ENCODE results near the gene IMPDH2.

Gene IMPDH2

DNA sequence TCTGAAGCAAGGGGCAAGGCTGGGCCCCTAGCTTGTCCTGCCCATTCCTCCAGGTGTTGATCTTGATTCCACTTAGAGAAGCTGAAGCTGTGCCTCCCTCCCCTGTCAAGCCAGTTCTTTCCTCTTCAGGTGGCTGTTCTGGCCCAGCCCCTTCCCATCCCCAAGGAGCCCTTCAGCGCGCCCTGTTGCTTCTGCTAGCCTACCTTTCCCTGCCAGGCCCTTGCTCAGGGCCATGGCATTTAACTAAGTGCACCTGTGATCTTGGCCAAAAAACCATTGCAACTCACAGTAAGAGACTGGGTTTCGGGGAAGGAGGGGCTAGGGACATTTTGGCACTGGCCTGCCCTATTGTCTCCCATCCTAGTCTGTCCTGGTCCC lies 23.9 kb downstream of the IMPDH2 start:
- no peak for DNase-seq

DNA sequence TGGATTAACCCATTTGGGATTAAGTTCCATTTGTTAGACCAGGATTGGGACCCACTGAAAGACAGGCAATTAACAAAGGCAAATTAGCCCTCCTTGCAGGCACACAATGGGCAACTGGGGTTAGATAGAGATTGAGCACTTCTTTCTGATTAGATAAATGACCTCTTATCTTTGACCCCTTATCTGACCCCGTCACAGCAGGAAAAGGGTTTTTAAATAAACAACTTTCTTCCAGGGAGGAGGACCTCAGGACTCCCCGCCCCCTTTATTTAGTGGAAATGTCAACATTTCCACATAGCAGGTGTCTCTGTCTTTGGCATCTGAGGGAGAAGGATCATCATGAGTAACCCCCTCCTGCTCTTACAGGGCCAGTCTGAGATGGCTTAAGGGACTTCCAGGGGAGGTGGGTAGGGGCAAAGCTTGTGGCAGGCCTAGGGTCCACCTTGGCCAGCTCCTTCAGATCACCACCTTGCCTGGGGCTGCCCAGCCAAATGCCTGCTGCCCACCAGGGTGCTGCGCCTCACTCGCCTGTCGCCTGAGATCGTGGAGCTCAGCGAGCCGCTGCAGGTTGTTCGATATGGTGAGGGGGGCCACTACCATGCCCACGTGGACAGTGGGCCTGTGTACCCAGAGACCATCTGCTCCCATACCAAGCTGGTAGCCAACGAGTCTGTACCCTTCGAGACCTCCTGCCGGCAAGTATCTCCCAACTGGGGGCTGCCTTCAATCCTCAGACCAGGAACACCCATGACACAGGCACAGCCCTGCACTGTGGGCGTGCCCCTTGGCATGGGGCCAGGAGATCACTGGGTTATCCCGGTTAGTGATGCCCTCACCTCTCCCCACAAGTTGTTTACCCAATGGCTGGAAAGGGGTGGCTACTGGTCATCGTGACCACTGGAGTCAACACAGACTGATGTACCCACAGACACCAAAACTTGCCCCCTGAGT lies 24.6 kb downstream of the IMPDH2 start:
- DNase-seq = no peak

DNA sequence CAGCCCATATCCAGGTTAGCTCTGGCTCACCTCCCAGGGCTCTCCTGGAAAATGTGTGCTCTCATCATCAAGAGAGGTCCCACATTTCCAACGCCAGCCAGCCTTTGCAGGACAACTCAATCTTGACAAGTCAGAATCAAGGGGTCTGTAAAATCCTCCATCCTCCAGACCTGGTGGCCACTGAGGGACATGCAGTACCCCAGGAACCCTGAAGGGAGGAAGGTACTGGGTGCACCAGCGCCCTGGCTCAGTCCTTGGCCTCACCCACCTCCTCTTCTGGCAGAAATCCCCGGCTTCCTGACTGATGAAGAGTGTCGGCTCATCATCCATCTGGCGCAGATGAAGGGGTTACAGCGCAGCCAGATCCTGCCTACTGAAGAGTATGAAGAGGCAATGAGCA lies 28.0 kb downstream of the IMPDH2 start:
- no peak for DNase-seq

DNA sequence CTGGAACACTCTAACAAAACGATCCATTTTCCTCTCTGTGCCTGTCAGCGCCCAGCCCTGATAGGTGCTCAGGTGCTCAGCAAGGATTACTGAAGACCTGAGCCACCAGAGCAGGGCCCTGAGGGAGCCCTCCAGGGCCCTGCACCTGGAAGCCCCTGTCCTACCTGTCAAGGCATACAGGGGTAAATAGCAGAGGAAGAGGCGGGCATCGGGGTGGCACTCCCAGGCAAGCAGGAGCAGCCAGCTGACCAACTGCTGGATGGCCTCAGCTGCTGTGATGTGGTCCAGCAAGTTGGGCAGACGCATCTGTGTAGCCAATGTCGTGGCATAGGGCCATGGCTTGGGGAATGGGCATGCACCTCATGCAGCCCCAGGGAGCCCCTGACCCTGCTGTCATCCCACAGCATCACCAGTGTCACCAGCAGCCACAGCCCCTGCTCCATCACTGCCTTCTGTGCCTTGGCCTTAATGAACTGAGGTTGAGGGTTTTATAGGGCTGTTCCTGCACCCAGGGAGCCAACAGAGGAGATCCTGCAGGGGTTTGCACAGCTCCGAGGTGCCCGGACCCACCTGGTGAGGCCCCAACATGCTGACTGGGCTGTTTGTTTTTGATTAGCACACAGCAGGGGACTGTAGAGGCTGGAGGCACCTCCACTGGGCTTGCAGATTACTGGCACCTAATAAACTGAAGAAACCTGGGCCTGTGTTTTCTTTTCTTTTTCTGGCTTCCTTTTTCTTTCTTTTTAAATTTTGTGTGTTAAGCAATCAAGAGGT lies 29.9 kb downstream of the IMPDH2 start:
- no peak for DNase-seq

DNA sequence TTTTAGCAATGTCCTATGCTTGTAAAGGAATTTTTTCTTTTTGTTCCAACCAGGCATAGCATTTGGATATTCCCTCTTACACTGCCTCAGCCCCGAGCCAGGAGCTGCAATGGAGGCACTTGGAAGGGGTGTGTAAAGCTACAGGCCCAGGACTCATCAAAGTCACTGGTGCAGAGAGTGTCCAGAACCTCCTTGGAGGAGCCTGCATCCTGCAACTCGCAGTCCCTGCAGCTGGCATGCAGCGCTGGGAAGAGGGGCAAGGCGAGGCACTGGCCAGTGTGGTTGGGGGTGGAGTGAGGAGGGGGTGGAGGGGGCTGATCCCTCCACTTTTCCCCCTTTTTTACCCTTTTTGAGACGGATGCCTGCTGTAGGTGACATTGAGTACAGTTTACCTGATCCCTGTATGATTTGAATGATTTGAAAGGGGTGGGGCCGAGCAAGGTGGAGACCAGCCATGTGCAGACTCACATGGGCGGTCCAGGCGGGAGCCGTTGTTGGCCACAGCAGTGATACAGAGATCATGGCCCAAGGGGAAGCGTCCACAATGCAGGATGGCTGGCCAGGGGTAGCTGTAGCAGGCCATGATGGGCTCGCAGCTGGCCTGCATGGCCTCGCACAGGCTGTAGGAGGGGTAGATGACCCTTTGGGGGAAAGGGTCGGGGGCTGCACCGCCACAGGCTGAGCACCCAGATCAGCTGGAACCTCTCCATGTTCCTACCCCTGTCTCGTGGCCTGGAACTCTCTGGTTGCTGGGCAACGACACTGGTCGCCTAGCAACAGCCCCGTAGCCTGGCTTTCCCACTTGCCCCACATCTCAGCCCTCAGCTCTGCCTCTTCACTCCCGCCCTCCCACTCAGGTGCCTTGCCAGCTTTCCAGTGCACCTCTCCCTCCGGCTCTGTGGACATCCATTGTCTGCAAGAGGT lies 31.2 kb downstream of the IMPDH2 start:
- no peak for DNase-seq

DNA sequence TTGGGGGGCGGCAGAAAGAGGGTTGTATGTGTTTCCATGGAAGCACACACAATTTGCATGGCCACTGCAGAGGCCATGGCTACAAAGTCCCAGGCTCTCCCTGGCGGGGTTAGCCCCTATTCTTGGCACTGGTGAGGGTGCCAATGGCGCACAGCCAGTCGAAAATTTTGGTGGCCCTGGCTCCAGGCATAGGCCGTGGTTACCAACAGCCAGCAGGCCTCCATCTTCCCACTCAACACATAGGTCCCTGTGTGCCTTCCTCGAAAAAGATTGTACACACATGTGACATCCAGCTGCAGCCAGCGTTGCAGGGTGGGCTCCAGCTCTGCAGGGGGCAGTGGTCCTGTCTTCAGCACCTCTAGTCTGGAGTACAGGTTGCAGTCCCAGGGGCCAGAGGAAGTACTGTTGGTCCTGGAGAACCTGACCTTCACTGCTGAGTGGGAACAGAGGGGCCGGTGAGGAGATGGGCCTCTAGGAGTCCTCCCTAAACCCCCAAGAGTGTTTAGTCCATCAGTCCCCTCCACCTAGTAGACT lies 32.0 kb downstream of the IMPDH2 start:
- no peak for DNase-seq

DNA sequence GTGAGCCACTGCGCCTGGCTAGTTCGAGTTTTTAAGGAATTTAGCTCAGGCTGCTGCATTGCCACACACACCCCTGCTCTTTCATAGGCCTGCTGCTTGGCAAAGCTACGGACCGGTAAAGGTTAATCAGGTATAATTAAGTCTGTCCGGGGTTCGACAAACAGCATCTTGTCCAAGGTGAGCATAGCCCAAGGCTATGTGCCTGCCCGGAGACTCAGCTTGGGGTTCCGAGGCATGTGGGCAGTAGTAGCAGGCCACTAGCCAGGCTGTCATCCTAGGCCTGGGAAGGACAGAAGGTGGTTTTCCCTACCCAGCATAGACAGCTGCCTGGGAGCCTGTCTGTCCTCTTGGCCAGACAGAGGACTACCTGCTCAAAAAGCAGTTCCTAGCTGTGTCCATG lies 32.6 kb downstream of the IMPDH2 start:
- DNase-seq = no peak

DNA sequence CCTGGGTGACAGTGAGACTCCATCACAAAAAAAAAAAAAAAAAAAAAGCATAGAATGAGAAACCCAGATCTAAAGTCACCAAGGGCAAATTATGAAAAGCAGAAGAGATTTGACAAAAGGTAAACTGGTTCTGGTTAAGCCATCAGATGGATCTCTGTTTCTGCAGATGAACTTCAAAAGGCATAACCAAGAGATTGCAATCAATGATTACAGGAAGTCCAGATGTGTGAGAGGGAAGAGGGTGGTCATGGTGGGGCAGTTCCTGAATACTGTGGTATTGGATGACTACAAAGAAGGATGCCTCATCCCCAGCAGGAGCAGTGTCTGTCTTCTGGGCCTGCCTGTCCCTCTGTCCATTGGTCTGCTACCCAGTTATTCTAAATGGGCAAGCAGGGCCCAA lies 35.4 kb downstream of the IMPDH2 start:
- peak; percentile 7 for DNase-seq

DNA sequence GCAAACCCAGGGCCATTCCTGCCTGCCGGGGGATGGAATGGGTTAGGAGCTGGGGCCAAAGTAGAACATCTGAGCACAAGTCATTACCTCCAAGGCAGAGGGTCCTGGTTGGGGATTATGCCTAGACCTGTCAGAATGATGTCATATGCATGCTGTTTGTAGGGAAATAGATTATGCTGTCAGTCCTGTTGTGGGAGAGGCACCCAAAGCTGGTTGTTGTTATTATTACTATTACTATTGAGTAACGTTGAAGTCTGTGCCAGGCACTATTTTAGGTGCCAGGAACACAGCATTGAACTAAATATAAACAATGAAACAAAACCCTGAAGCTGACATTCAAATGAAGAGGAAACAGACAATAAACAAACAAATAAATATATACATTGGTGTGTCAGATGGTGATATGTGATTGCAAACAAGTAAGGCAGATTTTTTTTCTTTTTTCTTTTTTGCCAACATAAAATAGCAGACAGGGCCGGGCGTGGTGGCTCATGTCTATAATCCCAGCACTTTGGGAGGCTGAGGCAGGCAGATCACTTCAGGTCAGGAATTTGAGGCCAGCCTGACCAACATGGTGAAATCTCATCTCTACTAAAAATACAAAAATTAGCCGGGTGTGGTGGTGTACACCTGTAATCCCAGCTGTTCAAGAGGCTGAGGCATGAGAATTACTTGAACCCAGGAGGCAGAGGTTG lies 37.2 kb downstream of the IMPDH2 start:
- no peak for DNase-seq

DNA sequence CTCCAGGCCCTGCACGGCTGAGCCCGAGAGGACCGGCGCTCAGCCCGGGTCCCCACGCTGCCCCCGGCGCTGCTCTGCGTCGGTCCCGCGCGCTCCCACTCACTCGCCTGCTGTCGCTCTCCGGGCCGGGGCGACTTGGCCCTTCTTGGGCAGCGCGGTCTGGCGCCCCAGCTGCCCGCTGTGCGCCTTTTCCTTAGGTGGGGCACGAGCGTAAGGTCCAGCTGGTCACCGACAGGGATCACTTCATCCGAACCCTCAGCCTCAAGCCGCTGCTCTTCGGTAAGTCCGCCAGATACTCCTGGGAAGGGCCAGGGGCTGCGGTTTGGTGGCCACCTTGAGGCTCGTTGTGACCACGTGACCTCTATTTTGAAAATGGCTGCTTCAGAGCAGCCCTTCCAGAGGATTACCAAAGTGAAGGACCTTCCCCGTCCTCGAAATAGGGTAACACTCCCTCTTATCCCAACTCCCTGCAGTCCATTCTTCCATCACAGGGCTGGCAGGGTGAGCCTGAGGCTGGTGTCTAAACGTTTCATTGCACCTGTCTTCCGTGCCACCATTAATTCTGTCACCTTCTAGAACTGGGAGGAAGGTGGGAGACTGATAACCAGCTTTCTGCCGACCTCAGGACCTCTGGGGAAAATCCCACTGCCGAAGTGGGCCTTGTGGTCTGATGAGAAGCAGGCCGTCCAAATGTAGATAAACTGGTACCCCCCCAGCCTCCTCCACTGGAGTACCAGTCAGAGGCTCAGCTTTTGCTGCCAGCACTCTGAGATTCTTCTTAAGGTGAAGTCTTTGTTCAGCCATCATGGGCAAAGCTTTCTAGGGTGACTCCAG lies 38.3 kb downstream of the IMPDH2 start:
- no peak for DNase-seq

DNA sequence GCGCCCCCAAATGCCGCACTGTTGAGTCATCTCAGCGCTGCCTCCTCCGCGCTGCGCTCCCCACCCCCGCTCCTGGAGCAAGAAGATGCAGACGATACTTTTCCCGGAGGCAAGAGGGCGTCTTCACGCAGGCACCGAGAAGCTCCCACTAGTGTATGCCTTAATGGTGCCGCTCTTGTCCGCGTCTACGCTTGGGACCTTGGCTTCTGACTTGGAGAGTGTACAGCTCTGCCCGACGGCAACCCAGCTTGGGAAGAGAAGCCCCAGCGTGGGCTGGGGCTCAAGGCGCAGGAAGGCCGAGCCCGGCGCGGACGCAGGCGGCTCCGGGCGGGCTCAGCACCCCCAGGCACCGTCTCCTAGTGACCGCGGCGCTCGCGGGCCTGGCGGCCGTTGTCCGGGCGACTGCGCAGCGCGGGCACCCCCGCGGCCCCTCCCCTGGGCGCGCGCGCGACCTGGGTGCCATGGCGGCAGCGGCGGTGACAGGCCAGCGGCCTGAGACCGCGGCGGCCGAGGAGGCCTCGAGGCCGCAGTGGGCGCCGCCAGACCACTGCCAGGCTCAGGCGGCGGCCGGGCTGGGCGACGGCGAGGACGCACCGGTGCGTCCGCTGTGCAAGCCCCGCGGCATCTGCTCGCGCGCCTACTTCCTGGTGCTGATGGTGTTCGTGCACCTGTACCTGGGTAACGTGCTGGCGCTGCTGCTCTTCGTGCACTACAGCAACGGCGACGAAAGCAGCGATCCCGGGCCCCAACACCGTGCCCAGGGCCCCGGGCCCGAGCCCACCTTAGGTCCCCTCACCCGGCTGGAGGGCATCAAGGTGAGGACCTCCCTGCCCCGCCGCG lies 39.2 kb downstream of the IMPDH2 start, which contains the start of gene P4HTM:
Gene P4HTM (plus strand): TSS at position 446 of the 840 bp plus-strand sequence. CDS start 16 bp downstream, at position 462.
- DNase-seq = peak; percentile 65

DNA sequence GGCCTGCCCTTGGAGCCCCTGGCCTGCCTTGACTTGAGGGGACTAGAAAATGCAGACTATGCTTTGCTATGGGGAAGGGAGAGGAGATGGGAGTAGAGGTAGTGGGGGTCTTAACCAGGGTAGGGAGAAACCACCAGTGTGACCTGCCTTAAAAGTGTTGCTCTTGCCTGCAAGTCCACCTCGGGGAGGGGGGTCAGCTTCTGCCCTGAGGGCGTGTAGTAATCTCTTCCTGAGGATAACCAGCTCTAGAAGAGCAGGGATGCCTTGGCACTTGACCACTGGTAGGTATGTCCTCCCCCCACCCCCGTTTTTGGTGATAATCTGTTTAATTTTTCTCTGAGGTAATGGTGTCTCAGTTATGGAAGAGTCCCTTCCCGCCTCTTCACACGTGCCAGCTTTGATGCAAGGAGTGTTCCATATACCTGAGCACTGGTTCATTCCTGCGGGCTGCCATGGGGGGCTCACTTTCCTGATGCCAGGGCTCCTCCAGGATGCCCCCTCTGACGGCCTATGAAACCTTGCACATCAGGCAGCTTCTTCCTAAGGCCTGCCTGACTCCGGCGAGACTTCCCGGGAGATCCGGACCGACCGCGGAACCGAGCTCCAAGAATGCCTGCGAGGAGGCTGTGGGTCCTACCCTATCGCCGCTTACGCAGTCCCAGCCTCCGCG lies 39.9 kb downstream of the IMPDH2 start:
- no peak for DNase-seq

DNA sequence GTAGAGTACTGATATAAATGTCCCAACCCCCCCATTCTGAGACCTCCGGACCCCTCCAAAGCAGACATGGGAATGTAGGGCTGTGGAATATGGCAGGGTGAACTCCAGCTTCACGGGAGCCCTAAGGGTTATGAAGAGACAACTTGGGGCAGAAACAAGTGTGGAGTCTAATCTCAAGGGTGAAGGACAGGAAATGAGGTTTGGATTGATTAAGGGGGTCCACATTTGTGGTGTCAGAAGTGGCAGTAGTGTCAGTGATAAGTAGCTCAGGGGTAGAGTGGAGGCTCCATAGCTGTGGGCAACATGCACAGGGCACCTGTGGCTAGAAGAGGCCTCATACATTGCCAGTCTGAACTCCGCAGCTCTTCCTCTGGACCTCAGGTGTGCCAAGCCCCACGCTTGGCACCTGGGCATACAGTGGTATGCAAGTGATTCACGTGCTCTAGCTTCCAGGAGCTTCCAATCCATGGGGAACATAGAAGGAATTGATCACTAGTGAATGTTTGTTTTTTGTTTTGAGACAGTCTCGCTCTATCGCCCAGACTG lies 43.3 kb downstream of the IMPDH2 start:
- DNase-seq = no peak

DNA sequence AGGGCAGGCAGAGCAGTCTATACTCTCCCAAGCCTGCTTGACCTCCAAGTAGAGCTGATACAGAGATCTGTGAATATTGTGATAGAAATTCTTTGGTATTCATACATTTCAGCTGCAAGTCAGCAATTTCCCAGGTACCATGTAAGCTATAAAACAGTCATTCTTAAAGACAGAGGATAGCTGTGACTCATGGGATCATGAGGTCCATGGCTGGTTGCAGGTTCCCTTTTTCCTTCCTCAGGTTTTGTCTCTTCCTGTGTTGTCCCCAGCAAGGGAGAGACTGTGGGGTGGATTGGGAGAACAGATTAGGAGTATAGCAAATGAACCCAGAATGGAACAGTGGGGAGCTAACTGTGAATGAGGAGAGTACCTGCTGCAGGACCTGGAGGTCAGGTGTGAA lies 44.5 kb downstream of the IMPDH2 start:
- no peak for DNase-seq

DNA sequence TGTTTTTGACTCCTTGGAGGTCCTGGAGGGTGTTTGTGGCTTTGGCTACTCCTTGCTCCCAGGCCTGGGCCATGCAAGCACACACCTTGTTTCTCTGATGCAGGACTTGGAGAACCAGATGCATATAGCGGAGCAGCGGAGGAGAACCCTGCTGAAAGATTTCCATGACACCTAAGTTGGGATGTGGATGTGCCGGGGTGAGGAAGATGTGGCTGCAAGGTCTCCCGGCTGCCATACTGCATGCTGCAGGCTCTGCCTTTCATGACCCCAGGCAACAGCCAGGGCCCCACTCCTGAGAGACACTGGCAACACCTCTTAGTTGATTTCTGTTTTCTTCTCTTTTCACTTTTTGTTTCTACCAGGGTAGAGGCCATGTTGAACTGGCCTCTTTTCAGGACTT lies 46.1 kb downstream of the IMPDH2 start:
- no peak for DNase-seq

DNA sequence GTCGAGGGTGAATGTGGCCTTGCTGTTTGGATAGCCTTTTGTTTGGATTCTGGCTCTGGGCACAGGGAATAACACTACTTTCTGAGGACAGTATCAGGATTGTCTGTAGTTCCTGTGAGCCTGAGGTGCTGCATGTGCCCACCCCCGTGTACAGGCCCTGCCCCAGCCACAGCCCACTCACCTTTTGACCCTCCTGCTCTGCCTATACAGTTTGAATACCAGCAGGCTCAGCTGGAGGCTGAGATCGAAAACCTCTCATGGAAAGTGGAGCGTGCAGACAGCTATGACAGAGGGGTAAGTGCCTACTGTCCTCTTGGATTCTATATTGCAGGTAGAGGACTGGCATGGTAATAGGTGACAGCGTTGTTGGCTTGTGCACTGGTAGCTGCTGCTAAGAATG lies 46.5 kb downstream of the IMPDH2 start:
- no peak for DNase-seq

DNA sequence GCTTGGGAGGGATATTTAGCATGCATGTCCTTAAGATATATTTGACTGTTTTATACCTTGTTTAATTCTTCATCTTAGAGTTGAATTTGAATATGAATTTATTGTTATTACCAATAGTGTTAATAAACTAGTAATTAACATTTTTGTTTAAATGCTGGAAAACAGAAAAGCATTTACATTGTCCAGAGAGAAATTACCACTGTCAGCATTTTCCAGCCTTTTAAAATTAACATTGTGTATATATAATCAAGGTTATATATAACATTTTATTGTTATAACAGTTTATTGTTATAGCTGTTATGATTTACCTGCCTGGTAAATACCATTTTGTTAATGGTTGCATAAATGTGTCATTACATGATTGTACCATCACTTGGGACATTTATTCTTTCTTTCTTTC lies 47.2 kb downstream of the IMPDH2 start:
- DNase-seq = no peak

DNA sequence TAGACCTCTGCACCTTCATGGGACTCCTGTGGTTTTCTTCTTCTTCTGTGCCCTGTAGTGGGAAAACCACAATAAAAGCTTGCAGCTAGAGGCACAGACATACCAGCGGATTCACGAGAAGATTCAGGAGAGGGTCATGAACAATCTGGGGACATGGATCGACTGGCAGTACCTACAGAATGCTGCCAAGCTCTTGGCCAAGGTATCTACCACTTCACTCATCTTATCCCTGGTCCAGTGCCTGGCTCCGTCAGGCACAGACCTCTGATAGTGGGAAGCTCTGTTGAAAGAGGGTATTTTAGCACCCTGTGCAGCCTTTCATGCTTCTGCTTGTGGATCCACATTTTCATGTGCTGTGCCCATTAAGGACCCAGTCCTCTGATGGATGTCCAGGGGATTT lies 48.9 kb downstream of the IMPDH2 start:
- DNase-seq = no peak

DNA sequence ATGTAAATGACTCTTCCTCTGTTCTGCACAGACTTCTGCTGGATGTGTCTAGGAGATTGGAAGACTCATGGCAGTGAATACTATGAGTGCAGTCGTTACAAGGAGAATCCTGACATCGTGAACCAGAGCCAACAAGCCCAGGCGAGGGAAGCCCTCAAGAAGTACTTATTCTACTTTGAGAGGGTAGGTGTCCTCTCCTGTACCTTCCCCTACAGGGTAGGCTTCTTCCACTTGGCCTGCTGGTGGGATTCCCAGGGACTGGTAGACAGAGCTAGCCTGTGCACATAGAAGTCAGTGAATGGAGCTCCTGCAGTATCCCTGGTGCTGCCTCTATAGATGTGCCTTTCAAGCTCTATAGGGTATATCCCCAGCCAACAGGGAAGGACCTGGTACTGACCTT lies 49.7 kb downstream of the IMPDH2 start:
- no peak for DNase-seq

Data from GF-D8 (cell line).